Gastrocnemius medialis (tissue), 4 donors: ENCODE results near the gene AMIGO2. TPM values are rescaled to one million over a fixed set of nuclear protein-coding genes. Genes with fewer than 3 reads are reported as not detected.

Source experiments
- ATAC-seq, 2 donors: fragments of 150-250 bp; one replicate each; pipeline ENCODE4 v1.9.1; 2016
- DNase-seq, 2 donors: peaks; one replicate each; pipeline ENCODE4 v3.0.0-alpha.2; 2019
- H3K27ac ChIP-seq, 4 donors: fragments of 200-600 bp; sonication (generic); 1 replicate in 1 of 4; 2 replicates in 3 of 4; pipeline ENCODE4 v1.5.1; 2016 to 2018; ENCODE audit warnings: mild to moderate bottlenecking in 2 of 4, moderate library complexity in 1 of 4
- H3K27me3 ChIP-seq, 3 donors: fragments of 200-600 bp; sonication (generic) in 2 of 3; 1 replicate in 1 of 3; 2 replicates in 2 of 3; pipeline versions ENCODE4 v1.5.1 to v1.6.0; 2016 to 2019; ENCODE audit warnings: mild to moderate bottlenecking in 1 of 3, moderate library complexity in 1 of 3
- H3K36me3 ChIP-seq, 2 donors: fragments of 200-600 bp; sonication (generic) in 1 of 2; one replicate each; pipeline ENCODE4 v1.5.1; 2017 to 2018
- H3K4me1 ChIP-seq, 2 donors: fragments of 200-600 bp; sonication (generic) in 1 of 2; one replicate each; pipeline ENCODE4 v1.5.1; 2016 to 2017; ENCODE audit warnings: mild to moderate bottlenecking in 2 of 2
- H3K4me3 ChIP-seq, 4 donors: fragments of 200-600 bp; sonication (generic) in 3 of 4; 1 replicate in 1 of 4; 2 replicates in 3 of 4; pipeline ENCODE4 v1.5.1; 2016 to 2019; ENCODE audit warnings: mild to moderate bottlenecking in 2 of 4
- H3K9me3 ChIP-seq, 3 donors: fragments of 200-600 bp; sonication (generic) in 2 of 3; 1 replicate in 1 of 3; 2 replicates in 2 of 3; pipeline ENCODE4 v1.5.1; 2016 to 2019
- POLR2A ChIP-seq, 2 donors: fragments of 450-650 bp; IDR thresholded peaks; one replicate each; pipeline ENCODE4 v1.6.1; 2017; ENCODE audit warnings: antibody characterized with exemption in 2 of 2, mild to moderate bottlenecking in 2 of 2, moderate library complexity in 2 of 2
- in situ Hi-C, 4 donors: fragments of 200-750 bp; cut with MboI; loops; one replicate each; pipeline versions ENCODE4 v1.15.0 to v1.8.0; 2017; ENCODE audit warnings: low sequenced_read_pairs in 4 of 4
- intact Hi-C: fragments of 100-400 bp; cut with DNase I; formaldehyde crosslinking; loops from one replicate; pipeline ENCODE4 v1.15.1; 2023; ENCODE audit warnings: low total_unique reads
- total RNA-seq, 4 donors: library from RNA; depleted of rRNA; stranded (reverse); fragments of >200 nt; gene quantifications; one replicate each; pipeline versions ENCODE4 v1.1.0 to v1.2.3, GENCODE V29; 2016
- TF ChIP-seq, protein P1 (sequence below), 5 experiments: fragments of 450-650 bp in 3 of 5; fragments of 200-600 bp in 2 of 5; sonication (generic) in 2 of 5; IDR thresholded peaks in 4 of 5; conservative IDR thresholded peaks in 1 of 5; 1 replicate in 4 of 5; 2 replicates in 1 of 5; pipeline ENCODE4 v1.5.1; 2016 to 2019; ENCODE audit warnings: antibody characterized with exemption in 5 of 5, mild to moderate bottlenecking in 3 of 5, moderate library complexity in 3 of 5

AMIGO2 gene
- total RNA-seq, 4 donors from 2014 or later = 0.41 to 1.5 (median 0.51) TPM

DNA sequence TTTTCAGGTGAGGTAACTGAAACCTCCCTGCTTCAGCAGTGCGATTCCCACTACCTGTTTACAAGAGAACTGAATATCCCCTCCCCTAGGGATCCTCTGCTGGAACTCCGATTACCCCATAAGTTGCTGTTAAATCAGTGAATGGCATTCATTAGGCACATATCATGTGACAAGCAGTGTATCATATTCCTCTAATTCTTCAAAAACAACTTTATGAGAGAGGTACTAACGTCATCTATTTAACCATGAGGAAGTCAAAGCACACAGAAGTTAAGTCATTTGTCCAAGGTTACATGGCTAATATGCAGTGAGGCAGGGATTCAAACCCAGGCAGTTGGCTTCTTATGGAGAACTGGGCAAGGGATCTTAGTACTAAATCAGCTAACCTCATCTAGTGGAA lies 44.3 kb downstream of the AMIGO2 start:
- Histone ChIP-seq H3K4me1 (peaks cover 0 to 5% of the 10 kb centered on the region in 2 donors), H3K27ac (no peak overlapping the region), H3K27me3 (no peaks in the 10 kb centered on the region), H3K4me3 (no peak overlapping the region), H3K36me3 (no peaks in the 10 kb centered on the region), H3K9me3 (no peaks in the 10 kb centered on the region)
- no peak for DNase-seq
- TF ChIP-seq, protein P1, sequence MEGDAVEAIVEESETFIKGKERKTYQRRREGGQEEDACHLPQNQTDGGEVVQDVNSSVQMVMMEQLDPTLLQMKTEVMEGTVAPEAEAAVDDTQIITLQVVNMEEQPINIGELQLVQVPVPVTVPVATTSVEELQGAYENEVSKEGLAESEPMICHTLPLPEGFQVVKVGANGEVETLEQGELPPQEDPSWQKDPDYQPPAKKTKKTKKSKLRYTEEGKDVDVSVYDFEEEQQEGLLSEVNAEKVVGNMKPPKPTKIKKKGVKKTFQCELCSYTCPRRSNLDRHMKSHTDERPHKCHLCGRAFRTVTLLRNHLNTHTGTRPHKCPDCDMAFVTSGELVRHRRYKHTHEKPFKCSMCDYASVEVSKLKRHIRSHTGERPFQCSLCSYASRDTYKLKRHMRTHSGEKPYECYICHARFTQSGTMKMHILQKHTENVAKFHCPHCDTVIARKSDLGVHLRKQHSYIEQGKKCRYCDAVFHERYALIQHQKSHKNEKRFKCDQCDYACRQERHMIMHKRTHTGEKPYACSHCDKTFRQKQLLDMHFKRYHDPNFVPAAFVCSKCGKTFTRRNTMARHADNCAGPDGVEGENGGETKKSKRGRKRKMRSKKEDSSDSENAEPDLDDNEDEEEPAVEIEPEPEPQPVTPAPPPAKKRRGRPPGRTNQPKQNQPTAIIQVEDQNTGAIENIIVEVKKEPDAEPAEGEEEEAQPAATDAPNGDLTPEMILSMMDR (IDR thresholded peaks at IDR 0.05 in 4 of 5, conservative IDR thresholded peaks at IDR 0.05 in 1 of 5) = no peak
- TF ChIP-seq POLR2A (IDR thresholded peaks at IDR 0.05) = no peak
- no peak for ATAC-seq
- intact Hi-C loops (loop anchor here (10.0 kb wide), 1 partner anchor 669 kb away; the partner anchor contains the start of gene RPAP3), in situ Hi-C loops (loop anchor here in 3 of 4 donors (10.0 to 25.0 kb wide), 2 partner anchors 359 to 627 kb away; no protein-coding TSS in a partner anchor)

DNA sequence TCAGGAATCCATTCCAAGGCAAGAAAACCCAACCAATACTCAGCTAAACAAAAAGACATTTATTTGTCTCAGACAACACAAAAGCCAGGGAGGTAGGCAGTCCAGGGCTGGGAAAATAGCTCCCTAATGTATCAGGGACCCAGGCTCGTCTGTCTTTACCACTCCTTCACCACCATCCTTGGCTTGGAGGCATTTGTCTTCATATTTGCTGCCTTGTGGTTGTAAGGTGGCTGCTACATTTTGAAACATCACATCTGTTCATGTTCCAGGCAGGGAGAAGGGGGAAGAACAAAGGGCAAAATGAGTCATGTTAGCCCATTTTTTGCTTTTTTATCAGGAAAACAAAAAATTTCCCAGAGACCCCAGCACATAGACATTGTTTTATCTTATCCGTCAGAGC lies 45.1 kb downstream of the AMIGO2 start:
- DNase-seq (no peak), ATAC-seq (no peak)
- Histone ChIP-seq H3K27ac (no peak overlapping the region), H3K4me1 (peaks cover 0 to 5% of the 10 kb centered on the region in 2 donors), H3K27me3 (no peaks in the 10 kb centered on the region), H3K9me3 (no peaks in the 10 kb centered on the region), H3K4me3 (no peak overlapping the region), H3K36me3 (no peaks in the 10 kb centered on the region)
- TF ChIP-seq, protein P1 (IDR thresholded peaks at IDR 0.05 in 4 of 5, conservative IDR thresholded peaks at IDR 0.05 in 1 of 5) = no peak
- no peak for TF ChIP-seq POLR2A (IDR thresholded peaks at IDR 0.05)
- intact Hi-C loops (loop anchor here (5.0 to 10.0 kb wide), 4 partner anchors 38 to 670 kb away; partner anchors contain the start of gene RPAP3), in situ Hi-C loops (loop anchor here in 3 of 4 donors (10.0 to 25.0 kb wide), 2 partner anchors 360 to 628 kb away; no protein-coding TSS in a partner anchor)

DNA sequence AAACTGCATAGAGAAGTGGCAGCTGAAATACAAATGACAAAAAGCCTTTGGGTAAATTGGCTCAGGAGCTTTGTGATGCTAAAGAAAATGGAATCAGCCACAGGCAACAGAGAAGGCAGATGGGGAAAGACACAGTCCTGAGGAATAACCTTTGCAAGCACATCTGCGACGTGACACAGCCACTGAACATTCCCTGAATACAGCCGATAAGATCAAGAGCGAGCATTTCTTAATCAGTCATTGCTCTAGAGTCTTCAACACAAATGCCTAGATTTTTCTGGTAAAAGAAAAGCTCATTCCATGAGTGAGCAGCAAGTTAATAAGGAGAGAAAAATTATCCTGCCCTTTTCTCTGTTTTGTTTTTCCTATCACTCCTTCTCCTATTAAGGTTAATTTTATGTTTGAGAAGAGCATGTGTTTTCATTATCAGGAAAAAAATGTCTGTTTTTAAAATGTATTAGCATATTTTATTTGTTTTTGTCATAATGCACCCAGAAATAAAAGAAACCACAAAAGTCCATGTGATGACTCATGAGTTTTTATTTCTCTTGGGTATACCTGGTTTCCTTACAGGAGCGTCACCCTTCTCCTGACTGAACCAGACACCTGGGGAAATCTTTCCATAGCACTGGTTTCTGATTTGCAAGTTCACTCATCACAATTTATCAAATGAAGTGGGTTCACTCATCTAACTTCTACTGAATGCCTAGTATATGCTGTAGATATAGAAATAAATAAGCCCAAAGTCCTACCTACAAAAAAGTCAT lies 45.8 kb downstream of the AMIGO2 start:
- Histone ChIP-seq H3K27me3 (no peaks in the 10 kb centered on the region), H3K4me1 (peaks cover 0 to 5% of the 10 kb centered on the region in 2 donors), H3K36me3 (no peaks in the 10 kb centered on the region), H3K27ac (no peak overlapping the region), H3K9me3 (no peaks in the 10 kb centered on the region), H3K4me3 (no peak overlapping the region)
- DNase-seq (no peak), ATAC-seq (no peak)
- in situ Hi-C loops (loop anchor here in 3 of 4 donors (10.0 to 25.0 kb wide), 2 partner anchors 361 to 628 kb away; no protein-coding TSS in a partner anchor), intact Hi-C loops (loop anchor here (2.0 to 10.0 kb wide), 5 partner anchors 38 to 671 kb away; partner anchors contain the start of gene RPAP3)
- TF ChIP-seq, protein P1 (IDR thresholded peaks at IDR 0.05 in 4 of 5, conservative IDR thresholded peaks at IDR 0.05 in 1 of 5) = no peak
- no peak for TF ChIP-seq POLR2A (IDR thresholded peaks at IDR 0.05)

DNA sequence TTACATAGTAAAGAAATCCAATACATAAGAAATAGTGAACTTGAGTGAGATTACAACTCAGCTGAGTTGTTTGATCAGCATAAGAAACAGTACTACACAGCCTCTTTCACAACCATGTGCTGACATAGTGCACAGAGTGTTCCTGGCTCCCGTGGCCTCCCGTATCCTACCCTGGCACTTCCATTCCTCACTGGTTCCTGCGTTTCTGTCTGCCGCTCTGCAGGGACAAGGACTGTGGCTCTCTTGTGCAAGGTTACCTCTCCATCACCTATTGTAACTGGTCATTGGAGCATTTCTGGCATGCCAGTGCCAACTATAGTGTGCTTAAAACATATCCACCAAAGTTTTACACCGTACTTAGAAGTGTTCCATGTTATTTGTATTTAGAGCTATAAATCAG lies 46.7 kb downstream of the AMIGO2 start:
- peak; percentile 37 to 77 for DNase-seq

More for the DNA sequence above, 46.7 kb downstream of the AMIGO2 start:
- peaks cover 0 to 5% of the 10 kb centered on the region in 2 donors for H3K4me1 ChIP-seq
- peak; percentile 99 for ATAC-seq
- H3K27me3 ChIP-seq = no peaks in the 10 kb centered on the region
- H3K36me3 ChIP-seq = no peaks in the 10 kb centered on the region
- intact Hi-C loops = loop anchor here (2.0 to 10.0 kb wide), 5 partner anchors 39 to 672 kb away; partner anchors contain the start of gene RPAP3
- in situ Hi-C loops = loop anchor here in 3 of 4 donors (10.0 to 25.0 kb wide), 2 partner anchors 362 to 629 kb away; no protein-coding TSS in a partner anchor
- no peak overlapping the region for H3K4me3 ChIP-seq
- TF ChIP-seq, protein P1 (IDR thresholded peaks at IDR 0.05 in 4 of 5, conservative IDR thresholded peaks at IDR 0.05 in 1 of 5) = no peak
- peak overlapping the region in 2 of 4 donors; percentile 18 to 74 for H3K27ac ChIP-seq
- H3K9me3 ChIP-seq = no peaks in the 10 kb centered on the region
